Measurements from ENCODE around the gene ADGRE3.
"Not testable (repeated sequence)": the region's sequence is repeated elsewhere in the genome, so short reads cannot be mapped to it uniquely, and the experiment has no call there.

ADGRE3 gene

DNA sequence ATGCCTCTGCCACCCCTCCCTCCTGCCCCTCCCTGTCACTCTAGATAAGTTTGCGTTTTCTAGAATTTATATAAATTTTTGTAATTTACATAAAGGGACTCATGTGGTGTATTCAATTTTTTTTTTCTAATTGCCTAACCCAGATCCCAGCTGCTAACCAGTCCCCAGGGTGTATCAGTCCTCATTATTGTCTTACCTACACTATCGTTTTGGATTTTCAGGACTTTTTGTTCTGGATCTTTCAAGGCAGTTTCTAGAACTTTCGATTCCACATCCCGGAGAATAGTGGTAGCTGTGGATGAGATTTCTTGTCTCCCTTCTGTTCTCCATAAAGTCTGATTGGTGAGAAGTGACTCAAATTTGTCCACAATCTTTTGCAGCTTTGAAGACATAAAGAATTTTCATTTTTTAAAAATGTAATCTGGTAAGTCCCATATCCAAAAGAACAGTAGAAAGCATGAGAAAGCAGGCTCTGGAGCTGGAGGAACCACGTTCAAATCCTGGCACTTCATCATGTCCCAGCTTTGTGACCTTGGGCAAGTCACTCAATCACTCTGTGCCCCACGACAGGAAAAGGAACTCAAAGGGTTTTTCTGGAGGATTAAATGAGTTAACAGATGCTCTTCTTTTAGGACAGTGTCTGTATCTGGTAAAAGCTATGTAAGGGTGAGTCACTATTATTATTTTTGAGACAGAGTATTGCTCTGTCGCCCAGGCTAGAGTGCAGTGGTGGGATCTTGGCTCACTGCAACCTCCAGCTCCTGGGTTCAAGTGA, 19.7 kb downstream of the ADGRE3 start:
- H3K4me3 ChIP-seq (ENCODE audit: low read depth, low read length), result no peak overlapping the region
- no peak for TF ChIP-seq CTCF (IDR thresholded peaks at IDR 0.05; ENCODE audit: borderline replicate concordance, insufficient read depth, low read depth, low read length)

GRCh38 chr19:14650161-14650560, 24.5 kb downstream of the ADGRE3 start:
- no peak for TF ChIP-seq CTCF (IDR thresholded peaks at IDR 0.05; ENCODE audit: borderline replicate concordance, insufficient read depth, low read depth, low read length)
- no peak overlapping the region for H3K4me3 ChIP-seq (ENCODE audit: low read depth, low read length)

- TF ChIP-seq CTCF (IDR thresholded peaks at IDR 0.05; ENCODE audit: borderline replicate concordance, insufficient read depth, low read depth, low read length), result no peak
- H3K4me3 ChIP-seq (ENCODE audit: low read depth, low read length), result no peak overlapping the region
These were observed 25.6 kb downstream of the ADGRE3 start for GRCh38 chr19:14649020-14649419.

- no peak overlapping the region for H3K4me3 ChIP-seq (ENCODE audit: low read depth, low read length)
These were observed 26.1 kb downstream of the ADGRE3 start for GRCh38 chr19:14648506-14648905.

DNA sequence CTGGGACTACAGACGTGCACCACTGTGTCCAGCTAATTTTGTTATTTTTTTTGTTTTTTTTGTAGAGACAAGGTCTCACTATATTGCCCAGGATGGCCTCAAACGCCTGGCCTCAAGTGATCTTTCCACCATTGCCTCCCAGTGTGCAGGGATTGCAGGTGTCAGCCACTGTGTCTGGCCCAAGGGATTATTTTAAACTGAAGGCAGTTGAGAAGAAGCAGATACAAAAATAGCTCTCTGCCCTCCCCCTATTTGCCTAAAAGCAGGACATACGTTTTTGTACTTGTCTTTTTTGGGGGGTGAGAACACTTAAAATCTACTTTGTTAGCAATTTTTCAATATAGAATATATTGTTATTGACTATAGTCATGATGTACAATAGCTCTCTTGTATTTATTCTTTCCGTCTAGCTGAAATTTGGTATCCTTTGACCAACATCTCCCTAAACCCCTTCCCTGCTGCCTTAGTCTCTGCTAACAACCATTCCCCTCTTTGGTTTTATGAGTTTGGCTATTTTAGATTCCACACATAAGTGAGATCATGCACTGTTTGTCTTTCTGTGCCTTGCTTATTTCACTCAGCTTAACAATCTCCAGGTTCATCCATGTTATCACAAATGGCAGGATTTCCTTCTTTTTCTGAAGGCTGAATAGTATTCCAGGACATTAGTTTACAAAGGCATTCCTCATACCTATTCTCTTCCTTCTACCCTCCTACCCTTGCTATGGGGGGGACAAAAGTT, 34.9 kb downstream of the ADGRE3 start:
- no peak overlapping the region for H3K4me3 ChIP-seq (ENCODE audit: low read depth, low read length)
- TF ChIP-seq CTCF (IDR thresholded peaks at IDR 0.05; ENCODE audit: borderline replicate concordance, insufficient read depth, low read depth, low read length), result no peak

More at GRCh38 chr19:14648506-14648905, 26.1 kb downstream of the ADGRE3 start:
- no peak for TF ChIP-seq CTCF (IDR thresholded peaks at IDR 0.05; ENCODE audit: borderline replicate concordance, insufficient read depth, low read depth, low read length)

DNA sequence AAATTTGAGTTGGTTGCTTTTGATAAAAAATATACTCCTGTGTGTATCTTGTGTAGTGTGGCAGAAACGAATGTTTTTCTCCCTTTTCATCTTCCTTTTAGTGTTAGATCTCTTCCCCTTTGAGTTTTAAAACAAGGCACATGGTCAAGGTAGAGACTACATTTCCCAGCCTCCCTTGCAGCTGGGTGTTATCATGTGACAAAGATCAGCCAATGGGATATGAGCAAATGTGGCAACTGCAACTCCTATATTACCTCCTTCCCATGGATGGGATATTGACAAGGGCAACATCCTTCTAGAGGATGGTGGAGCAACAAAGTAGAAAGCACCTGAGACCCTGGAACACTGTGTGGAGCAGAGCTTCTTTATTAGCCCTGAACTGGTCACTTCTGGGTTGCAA, 42.4 kb downstream of the ADGRE3 start:
- no peak overlapping the region for H3K4me3 ChIP-seq (ENCODE audit: low read depth, low read length)
- no peak for TF ChIP-seq CTCF (IDR thresholded peaks at IDR 0.05; ENCODE audit: borderline replicate concordance, insufficient read depth, low read depth, low read length)

DNA sequence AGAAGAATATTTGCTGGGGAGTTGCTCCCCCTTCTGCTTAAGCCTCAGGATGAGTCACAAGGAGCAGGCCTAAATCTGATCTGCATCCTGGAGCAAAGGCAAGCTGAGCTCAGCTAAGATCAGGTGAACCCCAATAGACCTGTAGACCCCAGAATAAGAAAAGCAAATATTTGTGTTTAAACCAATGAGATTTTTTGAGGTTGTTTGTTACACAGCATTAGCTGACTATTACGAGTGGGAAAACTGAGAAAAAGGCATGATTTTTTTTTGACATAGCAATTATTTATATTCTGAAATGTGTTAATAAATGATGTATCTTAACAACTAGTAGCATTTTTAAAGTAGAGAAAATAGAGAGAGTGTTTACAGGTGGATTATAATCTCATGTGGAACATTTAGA, 45.1 kb downstream of the ADGRE3 start:
- TF ChIP-seq CTCF (IDR thresholded peaks at IDR 0.05; ENCODE audit: borderline replicate concordance, insufficient read depth, low read depth, low read length), result no peak
- no peak overlapping the region for H3K4me3 ChIP-seq (ENCODE audit: low read depth, low read length)

DNA sequence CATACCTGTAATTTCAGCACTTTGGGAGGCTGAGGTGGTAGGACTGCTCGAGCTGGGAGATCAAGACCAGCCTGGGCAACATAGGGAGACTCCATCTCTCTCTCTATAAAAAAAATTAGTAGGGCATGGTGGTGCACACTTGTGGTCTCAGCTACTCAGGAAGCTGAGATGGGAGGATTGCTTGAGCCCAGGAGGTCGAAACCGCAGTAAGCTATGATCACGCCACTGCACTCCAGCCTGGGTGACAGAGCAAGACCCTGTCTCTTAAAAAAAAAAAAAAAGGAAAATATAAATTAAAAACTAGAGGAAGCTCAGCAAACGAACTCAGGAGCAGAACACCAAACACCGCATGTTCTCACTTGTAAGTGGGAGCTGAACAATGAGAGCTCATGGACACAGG, 50.2 kb downstream of the ADGRE3 start:
- H3K4me3 ChIP-seq (ENCODE audit: low read depth, low read length), result not testable (repeated sequence)
